Measurements from ENCODE around the gene IGSF3. TPM values are rescaled to one million over a fixed set of nuclear protein-coding genes. Genes with fewer than 3 reads are reported as not detected.

The IGSF3 gene
- total and polyA plus RNA-seq, 2 donors from 2014 or later: 12.0 to 38.8 TPM

GRCh38 chr1:116693759-116694480, 26.4 kb upstream of the IGSF3 start:
- H3K9ac ChIP-seq (ENCODE audit: low read length in 3 of 3): no peak overlapping the region
- no peak for TF ChIP-seq CTCF (IDR thresholded peaks at IDR 0.05; ENCODE audit: borderline replicate concordance, extremely low read depth, insufficient read depth)
- FAIRE-seq: no peak
- H3K9me3 ChIP-seq (ENCODE audit: control insufficient read depth in 2 of 3, insufficient read depth in 1 of 3, low read length in 3 of 3): no peaks in the 10 kb centered on the region
- intact Hi-C loops (cut with DNase I): no loop called here
- no peak overlapping the region for H3K27ac ChIP-seq (ENCODE audit: low read depth in 2 of 2, low read length in 2 of 2)
- no peaks in the 10 kb centered on the region for H3K27me3 ChIP-seq (ENCODE audit: control insufficient read depth, insufficient read depth, low read length)
- H3K4me3 ChIP-seq (ENCODE audit: low read length in 3 of 3): no peak overlapping the region
- no peaks in the 10 kb centered on the region for H3K36me3 ChIP-seq (ENCODE audit: control insufficient read depth in 2 of 3, insufficient read depth in 3 of 3, low read length in 3 of 3)
- peaks cover 0 to 2% (median 0%) of the 10 kb centered on the region in 3 donors for H3K4me1 ChIP-seq (ENCODE audit: control insufficient read depth in 2 of 3, insufficient read depth in 2 of 3, low read depth in 1 of 3, low read length in 3 of 3)
- DNase-seq: no peak

DNA sequence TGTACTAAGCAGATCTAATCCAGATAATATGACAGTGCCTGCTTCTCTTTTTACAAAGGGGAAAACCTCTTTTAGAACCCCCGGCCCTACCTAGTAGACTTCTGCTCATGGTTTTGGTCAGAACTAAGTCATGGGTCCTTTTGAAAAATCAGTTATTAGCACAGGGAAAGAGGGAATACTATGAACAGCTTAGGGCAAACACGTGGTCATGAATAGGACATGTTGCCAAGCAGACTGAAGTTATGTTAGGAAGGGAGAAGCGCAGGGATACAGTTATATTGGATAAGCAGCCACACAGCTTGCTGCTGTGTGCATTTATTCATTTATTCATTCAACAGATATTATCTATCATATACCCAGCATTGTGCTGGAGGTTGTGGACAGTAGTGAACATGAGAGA, 25.3 kb upstream of the IGSF3 start:
- H3K9me3 ChIP-seq (ENCODE audit: control insufficient read depth in 2 of 3, insufficient read depth in 1 of 3, low read length in 3 of 3): no peaks in the 10 kb centered on the region
- intact Hi-C loops (cut with DNase I): no loop called here
- no peak overlapping the region for H3K4me3 ChIP-seq (ENCODE audit: low read length in 3 of 3)
- H3K27ac ChIP-seq (ENCODE audit: low read depth in 2 of 2, low read length in 2 of 2): no peak overlapping the region
- no peak for TF ChIP-seq CTCF (IDR thresholded peaks at IDR 0.05; ENCODE audit: borderline replicate concordance, extremely low read depth, insufficient read depth)
- H3K9ac ChIP-seq (ENCODE audit: low read length in 3 of 3): no peak overlapping the region
- peaks cover 0 to 2% (median 0%) of the 10 kb centered on the region in 3 donors for H3K4me1 ChIP-seq (ENCODE audit: control insufficient read depth in 2 of 3, insufficient read depth in 2 of 3, low read depth in 1 of 3, low read length in 3 of 3)
- H3K27me3 ChIP-seq (ENCODE audit: control insufficient read depth, insufficient read depth, low read length): no peaks in the 10 kb centered on the region
- DNase-seq: no peak
- FAIRE-seq: no peak
- no peaks in the 10 kb centered on the region for H3K36me3 ChIP-seq (ENCODE audit: control insufficient read depth in 2 of 3, insufficient read depth in 3 of 3, low read length in 3 of 3)

- no peak for TF ChIP-seq CTCF (IDR thresholded peaks at IDR 0.05; ENCODE audit: borderline replicate concordance, extremely low read depth, insufficient read depth)
- Histone ChIP-seq H3K27ac (ENCODE audit: low read depth in 2 of 2, low read length in 2 of 2) (no peak overlapping the region), H3K4me3 (ENCODE audit: low read length in 3 of 3) (no peak overlapping the region), H3K4me1 (ENCODE audit: control insufficient read depth in 2 of 3, insufficient read depth in 2 of 3, low read depth in 1 of 3, low read length in 3 of 3) (no peaks in the 10 kb centered on the region), H3K9me3 (ENCODE audit: control insufficient read depth in 2 of 3, insufficient read depth in 1 of 3, low read length in 3 of 3) (no peaks in the 10 kb centered on the region), H3K27me3 (ENCODE audit: control insufficient read depth, insufficient read depth, low read length) (no peaks in the 10 kb centered on the region), H3K9ac (ENCODE audit: low read length in 3 of 3) (no peak overlapping the region), H3K36me3 (ENCODE audit: control insufficient read depth in 2 of 3, insufficient read depth in 3 of 3, low read length in 3 of 3) (no peaks in the 10 kb centered on the region)
- FAIRE-seq: no peak
- intact Hi-C loops (cut with DNase I): no loop called here
- peak in 2 of 5 donors; percentile 44 to 66 for DNase-seq
Measured at GRCh38 chr1:116690849-116691406, 23.4 kb upstream of the IGSF3 start.

Data from kidney (tissue), 14 donors.